Measurements from ENCODE around the gene CYTH1.

CYTH1 gene

GRCh38 chr17:78652913-78653312 is 129.2 kb downstream of the CYTH1 start:
- no peak for TF ChIP-seq ZNF10 (tag by site-specific recombination; IDR thresholded peaks at IDR 0.05)
- no peak for TF ChIP-seq ZNF146 (tag by site-specific recombination; IDR thresholded peaks at IDR 0.05)
- no peak for TF ChIP-seq ZNF114 (tag by site-specific recombination; IDR thresholded peaks at IDR 0.05)
- no peak for TF ChIP-seq ZNF501 (tag by site-specific recombination; IDR thresholded peaks at IDR 0.05)
- CTCF ChIA-PET: interaction anchor here (0.5 to 2.3 kb wide), 4 partner anchors 32 to 207 kb away, joined by 3 to 6 read pairs (median 4); no protein-coding TSS in a partner anchor
- H3K27ac ChIP-seq (ENCODE audit: extremely low read depth, low read depth, low read length): no peak overlapping the region

DNA sequence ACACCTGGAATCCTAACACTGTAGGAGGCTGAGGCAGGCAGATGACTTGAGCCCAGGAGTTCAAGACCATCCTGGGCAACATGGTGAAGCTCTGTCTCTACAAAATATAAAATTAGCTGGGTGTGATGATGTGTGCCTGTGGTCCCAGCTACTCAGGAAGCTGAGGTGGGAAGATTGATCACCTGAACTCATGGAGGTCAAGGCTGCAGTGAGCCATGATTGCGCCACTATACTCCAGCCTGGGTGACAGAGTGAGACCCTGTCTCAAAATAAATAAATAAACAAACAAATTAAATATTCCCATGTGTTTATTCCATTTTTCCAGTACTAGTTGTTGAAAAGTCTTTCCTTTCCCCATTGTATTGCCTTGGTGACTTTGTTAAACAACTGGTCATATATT is 130.0 kb downstream of the CYTH1 start:
- Histone ChIP-seq H3K36me3 (ENCODE audit: control insufficient read depth in 2 of 2, insufficient read depth in 1 of 2, low read length in 2 of 2) (no peaks in the 10 kb centered on the region), H3K27ac (ENCODE audit: extremely low read depth, low read depth, low read length) (no peak overlapping the region), H3K4me1 (ENCODE audit: control insufficient read depth, insufficient read depth, low read length) (no peaks in the 10 kb centered on the region), H3K9me3 (ENCODE audit: control insufficient read depth, insufficient read depth, low read depth, low read length) (no peaks in the 10 kb centered on the region), H3K4me3 (ENCODE audit: low read depth, low read length) (no peak overlapping the region)
- ChIA-PET POLR2A (no interaction called here), CTCF (interaction anchor here (0.7 to 2.3 kb wide), 2 partner anchors 56 to 61 kb away, joined by 3 to 6 read pairs; no protein-coding TSS in a partner anchor)
- no peak for TF ChIP-seq OVOL3 (tag by site-specific recombination; IDR thresholded peaks at IDR 0.05)
- no peak for TF ChIP-seq ZNF610 (tag by site-specific recombination; IDR thresholded peaks at IDR 0.05; ENCODE audit: borderline replicate concordance)
- TF ChIP-seq ZBTB6 (tag by site-specific recombination; IDR thresholded peaks at IDR 0.05): no peak
- TF ChIP-seq, protein P1, sequence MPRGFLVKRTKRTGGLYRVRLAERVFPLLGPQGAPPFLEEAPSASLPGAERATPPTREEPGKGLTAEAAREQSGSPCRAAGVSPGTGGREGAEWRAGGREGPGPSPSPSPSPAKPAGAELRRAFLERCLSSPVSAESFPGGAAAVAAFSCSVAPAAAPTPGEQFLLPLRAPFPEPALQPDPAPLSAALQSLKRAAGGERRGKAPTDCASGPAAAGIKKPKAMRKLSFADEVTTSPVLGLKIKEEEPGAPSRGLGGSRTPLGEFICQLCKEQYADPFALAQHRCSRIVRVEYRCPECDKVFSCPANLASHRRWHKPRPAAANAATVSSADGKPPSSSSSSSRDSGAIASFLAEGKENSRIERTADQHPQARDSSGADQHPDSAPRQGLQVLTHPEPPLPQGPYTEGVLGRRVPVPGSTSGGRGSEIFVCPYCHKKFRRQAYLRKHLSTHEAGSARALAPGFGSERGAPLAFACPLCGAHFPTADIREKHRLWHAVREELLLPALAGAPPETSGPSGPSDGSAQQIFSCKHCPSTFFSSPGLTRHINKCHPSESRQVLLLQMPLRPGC (tag by site-specific recombination; IDR thresholded peaks at IDR 0.05): no peak
- no peak for TF ChIP-seq ZNF416 (tag by site-specific recombination; IDR thresholded peaks at IDR 0.05)
- no peak for TF ChIP-seq ZNF2 (tag by site-specific recombination; IDR thresholded peaks at IDR 0.05)
- no peak for TF ChIP-seq IKZF3 (tag by site-specific recombination; IDR thresholded peaks at IDR 0.05)
- TF ChIP-seq FEZF1 (tag by site-specific recombination; IDR thresholded peaks at IDR 0.05): no peak
- TF ChIP-seq, protein P2, sequence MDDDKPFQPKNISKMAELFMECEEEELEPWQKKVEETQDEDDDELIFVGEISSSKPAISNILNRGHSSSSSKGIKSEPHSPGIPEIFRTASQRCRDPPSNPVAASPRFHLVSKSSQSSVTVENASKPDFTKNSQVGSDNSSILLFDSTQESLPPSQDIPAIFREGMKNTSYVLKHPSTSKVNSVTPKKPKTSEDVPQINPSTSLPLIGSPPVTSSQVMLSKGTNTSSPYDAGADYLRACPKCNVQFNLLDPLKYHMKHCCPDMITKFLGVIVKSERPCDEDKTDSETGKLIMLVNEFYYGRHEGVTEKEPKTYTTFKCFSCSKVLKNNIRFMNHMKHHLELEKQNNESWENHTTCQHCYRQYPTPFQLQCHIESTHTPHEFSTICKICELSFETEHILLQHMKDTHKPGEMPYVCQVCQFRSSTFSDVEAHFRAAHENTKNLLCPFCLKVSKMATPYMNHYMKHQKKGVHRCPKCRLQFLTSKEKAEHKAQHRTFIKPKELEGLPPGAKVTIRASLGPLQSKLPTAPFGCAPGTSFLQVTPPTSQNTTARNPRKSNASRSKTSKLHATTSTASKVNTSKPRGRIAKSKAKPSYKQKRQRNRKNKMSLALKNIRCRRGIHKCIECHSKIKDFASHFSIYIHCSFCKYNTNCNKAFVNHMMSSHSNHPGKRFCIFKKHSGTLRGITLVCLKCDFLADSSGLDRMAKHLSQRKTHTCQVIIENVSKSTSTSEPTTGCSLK (tag by site-specific recombination; IDR thresholded peaks at IDR 0.05): no peak
- no peak for TF ChIP-seq ZNF473 (tag by site-specific recombination; IDR thresholded peaks at IDR 0.05)
- TF ChIP-seq ZNF776 (tag by site-specific recombination; IDR thresholded peaks at IDR 0.05; ENCODE audit: borderline replicate concordance): no peak
- TF ChIP-seq ZNF223 (tag by site-specific recombination; IDR thresholded peaks at IDR 0.05): no peak
- no peak for TF ChIP-seq SCRT1 (tag by site-specific recombination; IDR thresholded peaks at IDR 0.05; ENCODE audit: borderline replicate concordance)
- TF ChIP-seq ZFP41 (tag by site-specific recombination; IDR thresholded peaks at IDR 0.05; ENCODE audit: borderline replicate concordance): no peak
- no peak for TF ChIP-seq REPIN1 (tag by site-specific recombination; IDR thresholded peaks at IDR 0.05; ENCODE audit: low read depth)
- TF ChIP-seq ZFP3 (tag by site-specific recombination; IDR thresholded peaks at IDR 0.05; ENCODE audit: low read depth): no peak
- no peak for TF ChIP-seq HOXC10 (CRISPR knock-in tag; IDR thresholded peaks at IDR 0.05)
- TF ChIP-seq ZNF555 (tag by site-specific recombination; conservative IDR thresholded peaks at IDR 0.05): no peak
- TF ChIP-seq ZNF10 (tag by site-specific recombination; IDR thresholded peaks at IDR 0.05): no peak

More at GRCh38 chr17:78652913-78653312, 129.2 kb downstream of the CYTH1 start:
- H3K4me1 ChIP-seq (ENCODE audit: control insufficient read depth, insufficient read depth, low read length): no peaks in the 10 kb centered on the region
- H3K9me3 ChIP-seq (ENCODE audit: control insufficient read depth, insufficient read depth, low read depth, low read length): no peaks in the 10 kb centered on the region
- no peak overlapping the region for H3K4me3 ChIP-seq (ENCODE audit: low read depth, low read length)
- POLR2A ChIA-PET: interaction anchor here (0.7 kb wide), 1 partner anchor 10 kb away, joined by 3 read pairs; no protein-coding TSS in a partner anchor
- H3K36me3 ChIP-seq (ENCODE audit: control insufficient read depth in 2 of 2, insufficient read depth in 1 of 2, low read length in 2 of 2): no peaks in the 10 kb centered on the region

All from HEK293 (cell line).